PC-3 (cell line): ENCODE data around the gene MAML3. TPM values are rescaled to one million over a fixed set of nuclear protein-coding genes. Genes with fewer than 3 reads are reported as not detected.

Experiments used
- ATAC-seq: fragments of 200-7000 bp; cut with Tn5 transposase; 2 replicates; pipeline ENCODE4 v1.9.1; 2020; ENCODE audit warnings: mild to moderate bottlenecking, moderate library complexity
- BruUV-seq: library from RNA; stranded (reverse); fragments of 400-500 nt; replicated peaks from 2 replicates; lab custom pipeline; 2021; lab: Mats Ljungman, UMichigan
- CTCF ChIA-PET: fragments of 300-600 bp; sonication (Branson Sonifier 250); formaldehyde crosslinking; loops from one replicate; lab custom pipeline; 2022; ENCODE audit warnings: antibody characterized with exemption; lab: Charles Lee
- POLR2A ChIA-PET: fragments of 300-600 bp; sonication (Branson Sonifier 250); formaldehyde crosslinking; loops from one replicate; lab custom pipeline; 2022; ENCODE audit warnings: antibody characterized with exemption; ENCODE audit not compliant: unreplicated experiment; lab: Charles Lee
- DNase-seq: peaks from one replicate; pipeline ENCODE4 v3.0.0-alpha.2; 2015
- H2AFZ ChIP-seq: fragments of 300-600 bp; sonication (generic); 2 replicates; pipeline ENCODE4 v1.6.0; 2016; ENCODE audit warnings: antibody characterized with exemption, low read length
- H3F3A ChIP-seq: fragments of 300-600 bp; sonication (generic); one replicate; pipeline ENCODE4 v1.6.0; 2017; ENCODE audit warnings: antibody characterized with exemption, low read length, control low read depth, mild to moderate bottlenecking; ENCODE audit not compliant: unreplicated experiment
- H3K27ac ChIP-seq: fragments of 300-600 bp; sonication (generic); 2 replicates; pipeline ENCODE4 v1.5.1; 2016; ENCODE audit warnings: mild to moderate bottlenecking, low read length
- H3K27me3 ChIP-seq: fragments of 300-600 bp; sonication (generic); 2 replicates; pipeline ENCODE4 v1.6.1; 2016; ENCODE audit warnings: low read length, mixed read lengths
- H3K36me3 ChIP-seq: fragments of 300-600 bp; sonication (generic); 2 replicates; pipeline ENCODE4 v1.6.1; 2016; ENCODE audit warnings: low read depth, mixed run types, low read length, mixed read lengths
- H3K4me1 ChIP-seq: fragments of 300-600 bp; sonication (generic); 2 replicates; pipeline ENCODE4 v1.5.1; 2016; ENCODE audit warnings: low read length; ENCODE audit not compliant: insufficient read depth
- H3K4me2 ChIP-seq: fragments of 300-600 bp; sonication (generic); 2 replicates; pipeline ENCODE4 v1.6.0; 2016; ENCODE audit warnings: low read length
- H3K4me3 ChIP-seq: fragments of 300-600 bp; sonication (generic); 2 replicates; pipeline ENCODE4 v1.5.1; 2016; ENCODE audit warnings: mild to moderate bottlenecking, low read length, mixed read lengths
- H3K79me2 ChIP-seq: fragments of 300-600 bp; sonication (generic); 2 replicates; pipeline ENCODE4 v1.6.1; 2017; ENCODE audit warnings: low read length, mixed read lengths
- H3K9ac ChIP-seq: fragments of 300-600 bp; sonication (generic); 2 replicates; pipeline ENCODE4 v1.6.0; 2016; ENCODE audit warnings: mild to moderate bottlenecking, low read length
- H3K9me2 ChIP-seq: fragments of 300-600 bp; sonication (generic); replicated peaks from 2 replicates; pipeline ENCODE4 v1.6.1; 2016; ENCODE audit warnings: mixed run types, low read length, mixed read lengths
- H3K9me3 ChIP-seq: fragments of 300-600 bp; sonication (generic); 2 replicates; pipeline ENCODE4 v1.6.1; 2016; ENCODE audit warnings: low read length, mixed read lengths
- H4K20me1 ChIP-seq: fragments of 300-600 bp; sonication (generic); 2 replicates; pipeline ENCODE4 v1.6.1; 2016; ENCODE audit warnings: low read length, mixed read lengths
- EZH2 ChIP-seq: fragments of 300-600 bp; sonication (generic); IDR thresholded peaks from one replicate; pipeline ENCODE4 v1.6.1; 2017; ENCODE audit warnings: antibody characterized with exemption, mild to moderate bottlenecking, low read length; ENCODE audit not compliant: unreplicated experiment
- EZH2phosphoT487 ChIP-seq: fragments of 300-600 bp; sonication (generic); IDR thresholded peaks from 2 replicates; pipeline ENCODE4 v1.6.1; 2018; ENCODE audit warnings: mild to moderate bottlenecking, antibody characterized with exemption, low read length, borderline replicate concordance
- intact Hi-C: fragments of 100-400 bp; cut with micrococcal nuclease; formaldehyde crosslinking; loops from 2 replicates; pipeline ENCODE4 v1.9.0; 2023
- total RNA-seq: library from RNA; depleted of rRNA; stranded (reverse); fragments of >200 nt; gene quantifications from 2 replicates; pipeline ENCODE4 v1.2.3, GENCODE V29; 2014
- TF ChIP-seq, protein P1 (sequence below): fragments of 300-600 bp; sonication (generic); conservative IDR thresholded peaks from 2 replicates; pipeline ENCODE4 v1.5.1; 2017; ENCODE audit warnings: antibody characterized with exemption, low read depth, mild to moderate bottlenecking, low read length

MAML3 gene
- total RNA-seq, 1 experiment from 2014 or later: 4.3 TPM

DNA sequence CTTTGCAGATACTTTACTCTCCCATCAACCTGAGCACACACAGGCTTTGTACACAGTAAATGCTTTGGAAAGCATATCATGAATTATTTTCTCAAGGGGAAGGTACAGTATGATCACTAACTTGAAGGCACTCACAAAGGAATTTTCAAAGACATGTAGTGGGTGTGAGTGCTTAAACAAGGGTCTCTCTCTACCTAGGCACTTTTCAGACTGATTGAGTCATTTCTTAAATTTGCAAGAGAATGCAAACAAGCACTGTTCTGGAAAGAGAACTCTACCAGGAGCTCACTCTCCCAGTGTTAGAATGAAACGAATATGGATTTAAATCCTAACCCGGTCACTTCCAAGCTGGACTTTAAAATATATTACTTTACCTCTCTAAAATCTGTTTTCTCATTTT is 85.7 kb downstream of the MAML3 start:
- H3K4me3 ChIP-seq: no peak overlapping the region
- no TSS peak for BruUV-seq
- TF ChIP-seq, protein P1, sequence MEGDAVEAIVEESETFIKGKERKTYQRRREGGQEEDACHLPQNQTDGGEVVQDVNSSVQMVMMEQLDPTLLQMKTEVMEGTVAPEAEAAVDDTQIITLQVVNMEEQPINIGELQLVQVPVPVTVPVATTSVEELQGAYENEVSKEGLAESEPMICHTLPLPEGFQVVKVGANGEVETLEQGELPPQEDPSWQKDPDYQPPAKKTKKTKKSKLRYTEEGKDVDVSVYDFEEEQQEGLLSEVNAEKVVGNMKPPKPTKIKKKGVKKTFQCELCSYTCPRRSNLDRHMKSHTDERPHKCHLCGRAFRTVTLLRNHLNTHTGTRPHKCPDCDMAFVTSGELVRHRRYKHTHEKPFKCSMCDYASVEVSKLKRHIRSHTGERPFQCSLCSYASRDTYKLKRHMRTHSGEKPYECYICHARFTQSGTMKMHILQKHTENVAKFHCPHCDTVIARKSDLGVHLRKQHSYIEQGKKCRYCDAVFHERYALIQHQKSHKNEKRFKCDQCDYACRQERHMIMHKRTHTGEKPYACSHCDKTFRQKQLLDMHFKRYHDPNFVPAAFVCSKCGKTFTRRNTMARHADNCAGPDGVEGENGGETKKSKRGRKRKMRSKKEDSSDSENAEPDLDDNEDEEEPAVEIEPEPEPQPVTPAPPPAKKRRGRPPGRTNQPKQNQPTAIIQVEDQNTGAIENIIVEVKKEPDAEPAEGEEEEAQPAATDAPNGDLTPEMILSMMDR: no peak
- TF ChIP-seq EZH2: no peak
- TF ChIP-seq EZH2phosphoT487: no peak
- H3K79me2 ChIP-seq: no peaks in the 10 kb centered on the region
- H3K9ac ChIP-seq: no peak overlapping the region
- no peaks in the 10 kb centered on the region for H3K4me1 ChIP-seq
- H3K27me3 ChIP-seq: no peaks in the 10 kb centered on the region
- ATAC-seq: no peak
- no peaks in the 10 kb centered on the region for H3K9me2 ChIP-seq
- no peak overlapping the region for H2AFZ ChIP-seq
- no peak overlapping the region for H3K4me2 ChIP-seq
- ChIA-PET CTCF (no interaction called here), POLR2A (no interaction called here)
- intact Hi-C loops: no loop called here
- H3K9me3 ChIP-seq: no peaks in the 10 kb centered on the region
- no peaks in the 10 kb centered on the region for H3F3A ChIP-seq
- no peaks in the 10 kb centered on the region for H4K20me1 ChIP-seq
- no peak overlapping the region for H3K27ac ChIP-seq
- DNase-seq: no peak
- no peaks in the 10 kb centered on the region for H3K36me3 ChIP-seq

DNA sequence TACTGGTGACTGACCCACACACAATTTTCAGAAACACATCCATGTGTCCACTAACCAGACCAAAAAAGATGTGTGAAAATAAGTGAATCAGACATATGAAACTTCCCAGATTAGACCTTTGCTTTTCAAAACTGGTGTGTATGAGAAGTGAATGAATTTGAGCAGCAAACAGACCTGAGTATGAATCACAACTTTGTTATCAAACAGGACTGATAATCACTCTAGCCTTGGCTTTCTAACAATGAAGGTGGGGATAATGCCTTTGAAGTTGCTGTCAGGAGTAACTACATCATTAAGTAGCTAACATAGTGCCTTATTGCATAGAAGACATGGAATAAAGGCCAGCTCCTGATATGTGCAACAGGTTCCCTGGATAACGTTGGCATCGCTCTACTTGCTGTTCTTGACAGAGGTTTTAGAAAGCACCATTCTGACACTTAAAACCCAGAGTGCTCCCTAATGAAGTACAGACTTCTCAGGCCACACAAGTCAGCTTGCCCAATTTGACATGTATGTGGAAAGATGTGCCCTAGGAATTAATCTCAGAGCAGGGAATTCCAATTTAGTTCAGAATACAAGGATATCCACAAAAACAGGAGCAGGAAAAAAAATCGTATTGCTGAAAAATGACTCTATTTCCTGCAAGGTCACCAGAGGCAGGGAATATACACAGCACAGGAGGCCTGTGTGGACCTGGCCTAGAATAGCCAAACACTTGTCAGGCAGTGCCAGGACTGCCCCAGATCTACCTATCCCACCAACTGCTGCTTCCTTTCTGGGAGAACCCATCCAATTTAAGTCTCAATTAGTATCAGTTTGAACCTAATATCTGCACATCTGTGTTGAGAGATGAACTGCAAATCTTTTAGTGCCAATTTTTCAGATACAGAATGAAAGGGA is 87.7 kb downstream of the MAML3 start:
- no peaks in the 10 kb centered on the region for H3K79me2 ChIP-seq
- no peaks in the 10 kb centered on the region for H3F3A ChIP-seq
- ChIA-PET POLR2A (no interaction called here), CTCF (no interaction called here)
- no peak overlapping the region for H3K4me2 ChIP-seq
- H3K27ac ChIP-seq: no peak overlapping the region
- no peak for ATAC-seq
- H3K4me3 ChIP-seq: no peak overlapping the region
- no peak overlapping the region for H2AFZ ChIP-seq
- intact Hi-C loops: no loop called here
- BruUV-seq: no TSS peak
- H3K9ac ChIP-seq: no peak overlapping the region
- no peaks in the 10 kb centered on the region for H3K27me3 ChIP-seq
- H4K20me1 ChIP-seq: no peaks in the 10 kb centered on the region
- no peak for DNase-seq
- no peaks in the 10 kb centered on the region for H3K36me3 ChIP-seq
- TF ChIP-seq, protein P1: no peak
- no peak for TF ChIP-seq EZH2
- no peak for TF ChIP-seq EZH2phosphoT487
- H3K4me1 ChIP-seq: no peaks in the 10 kb centered on the region
- no peaks in the 10 kb centered on the region for H3K9me2 ChIP-seq
- no peaks in the 10 kb centered on the region for H3K9me3 ChIP-seq

DNA sequence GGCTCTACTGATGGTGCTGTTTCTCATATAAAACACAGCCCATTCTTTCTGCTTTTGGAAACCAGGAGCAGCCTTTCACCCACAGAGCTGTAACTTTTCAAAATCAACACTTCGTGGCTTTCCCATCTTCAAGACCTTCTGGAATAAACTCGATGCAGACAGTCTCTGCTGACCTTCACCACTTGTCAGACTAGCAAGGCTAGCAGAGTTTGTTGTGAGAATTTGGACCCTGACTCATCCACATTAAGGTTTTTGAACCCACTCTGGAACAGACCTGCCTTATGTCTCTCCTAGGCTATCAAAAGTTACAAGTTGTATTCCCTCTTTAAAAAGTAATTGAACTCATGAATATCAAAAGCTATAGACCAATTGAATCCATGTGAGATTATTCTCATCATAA is 88.6 kb downstream of the MAML3 start:
- Histone ChIP-seq H3K4me3 (no peak overlapping the region), H3K79me2 (no peaks in the 10 kb centered on the region), H3K4me2 (no peak overlapping the region), H3K9me3 (no peaks in the 10 kb centered on the region), H3K27me3 (no peaks in the 10 kb centered on the region), H2AFZ (no peak overlapping the region), H3K27ac (no peak overlapping the region), H4K20me1 (no peaks in the 10 kb centered on the region), H3F3A (no peaks in the 10 kb centered on the region), H3K4me1 (no peaks in the 10 kb centered on the region), H3K9me2 (no peaks in the 10 kb centered on the region), H3K9ac (no peak overlapping the region), H3K36me3 (no peaks in the 10 kb centered on the region)
- DNase-seq (no peak), ATAC-seq (no peak)
- intact Hi-C loops: no loop called here
- ChIA-PET CTCF (no interaction called here), POLR2A (no interaction called here)
- no TSS peak for BruUV-seq
- TF ChIP-seq EZH2phosphoT487 (no peak), EZH2 (no peak)
- TF ChIP-seq, protein P1: no peak
